HepG2 (cell line): Measurements from ENCODE around the gene CSNK2B. TPM values are rescaled to one million over a fixed set of nuclear protein-coding genes. Genes with fewer than 3 reads are reported as not detected.

Experiments used
- HNRNPLL ChIP-seq: fragments of 200-400 bp; formaldehyde crosslinking; IDR thresholded peaks from 2 replicates; pipeline ENCODE4 v1.6.1; 2017; ENCODE audit warnings: mild to moderate bottlenecking, low read depth, low read length; ENCODE audit not compliant: poor library complexity, severe bottlenecking
- IRX3 ChIP-seq: sonication (generic); formaldehyde crosslinking; IDR thresholded peaks from 2 replicates; pipeline ENCODE4 v1.8.1; 2023; ENCODE audit warnings: mild to moderate bottlenecking, low read depth, missing genetic modification reagents, borderline replicate concordance
- KDM1A ChIP-seq: IDR thresholded peaks from 2 replicates; pipeline ENCODE4 v1.6.1; 2016; ENCODE audit warnings: missing compliant biosample characterization
- KDM5B ChIP-seq: sonication (generic); formaldehyde crosslinking; IDR thresholded peaks from 2 replicates; pipeline ENCODE4 v1.4.0; 2020; ENCODE audit warnings: missing genetic modification reagents, mild to moderate bottlenecking, borderline replicate concordance
- NBN ChIP-seq: fragments of 450-650 bp; conservative IDR thresholded peaks from 2 replicates; pipeline ENCODE4 v1.6.1; 2017
- NR2F1 ChIP-seq, 2 experiments: fragments of 450-650 bp in 1 of 2; formaldehyde crosslinking in 1 of 2; IDR thresholded peaks; 2 replicates each; pipeline versions ENCODE4 v1.5.0 to v1.6.1; 2016 to 2020; ENCODE audit warnings: mild to moderate bottlenecking in 1 of 2, missing compliant biosample characterization in 1 of 2, missing genetic modification reagents in 1 of 2, moderate library complexity in 1 of 2
- PCBP1 ChIP-seq: fragments of 200-400 bp; formaldehyde crosslinking; IDR thresholded peaks from 2 replicates; pipeline ENCODE4 v1.6.1; 2017; ENCODE audit warnings: mild to moderate bottlenecking, low read depth, low read length, borderline replicate concordance
- PRPF4 ChIP-seq: fragments of 200-400 bp; formaldehyde crosslinking; IDR thresholded peaks from 2 replicates; pipeline ENCODE4 v1.6.1; 2016; ENCODE audit warnings: low read length, low read depth; ENCODE audit not compliant: poor library complexity, severe bottlenecking
- SKI ChIP-seq: fragments of 450-650 bp; IDR thresholded peaks from one replicate; pipeline ENCODE4 v1.6.1; 2018; ENCODE audit warnings: mild to moderate bottlenecking; ENCODE audit not compliant: partially characterized antibody
- SKIL ChIP-seq: sonication (generic); formaldehyde crosslinking; IDR thresholded peaks from 2 replicates; pipeline ENCODE4 v1.8.0; 2022; ENCODE audit warnings: missing genetic modification reagents, mild to moderate bottlenecking, moderate library complexity, borderline replicate concordance
- SRY ChIP-seq: sonication (generic); formaldehyde crosslinking; IDR thresholded peaks from 2 replicates; pipeline ENCODE4 v1.8.0; 2022; ENCODE audit warnings: mild to moderate bottlenecking, missing genetic modification reagents
- TP53 ChIP-seq: sonication (generic); formaldehyde crosslinking; conservative IDR thresholded peaks from 2 replicates; pipeline ENCODE4 v1.4.0; 2020; ENCODE audit warnings: missing genetic modification reagents
- ZNF704 ChIP-seq: sonication (generic); formaldehyde crosslinking; IDR thresholded peaks from 2 replicates; pipeline ENCODE4 v1.8.1; 2023; ENCODE audit warnings: mild to moderate bottlenecking, inconsistent platforms, moderate library complexity, missing genetic modification reagents, borderline replicate concordance
- ZNF879 ChIP-seq: sonication (generic); formaldehyde crosslinking; IDR thresholded peaks from 2 replicates; pipeline ENCODE4 v1.8.1; 2023; ENCODE audit warnings: missing genetic modification reagents
- polyA plus RNA-seq, 8 experiments: library from polyadenylated mRNA; depleted of rRNA in 3 of 8; stranded (reverse) in 7 of 8; unstranded in 1 of 8; fragments of >200 nt; fragmentation: Illumina TruSeq in 4 of 8; extraction: Trizol in 4 of 8; gene quantifications; 2 replicates each; pipeline versions ENCODE4 v1.2.1 to v1.2.3, GENCODE V29; 2011 to 2016; ENCODE audit warnings: low read depth in 4 of 8, missing spikeins in 1 of 8, mixed read lengths in 1 of 8; ENCODE audit not compliant: insufficient read depth in 1 of 8
- total RNA-seq, 5 experiments: library from RNA; depleted of rRNA; stranded (reverse); fragments of >200 nt; fragmentation: Illumina TruSeq; extraction: Trizol; gene quantifications; 2 replicates each; pipeline ENCODE4 v1.2.3, GENCODE V29; 2016; ENCODE audit warnings: low read depth in 1 of 5
- TF ChIP-seq, protein P1 (sequence below): sonication (generic); formaldehyde crosslinking; conservative IDR thresholded peaks from 2 replicates; pipeline ENCODE4 v1.4.0; 2020; ENCODE audit warnings: missing genetic modification reagents
- TF ChIP-seq, protein P2 (sequence below): sonication (generic); formaldehyde crosslinking; IDR thresholded peaks from 2 replicates; pipeline ENCODE4 v1.8.0; 2022; ENCODE audit warnings: missing genetic modification reagents, low read depth, mild to moderate bottlenecking, borderline replicate concordance
- TF ChIP-seq, protein P3 (sequence below): sonication (generic); formaldehyde crosslinking; conservative IDR thresholded peaks from 2 replicates; pipeline ENCODE4 v1.4.0; 2020; ENCODE audit warnings: mild to moderate bottlenecking, missing genetic modification reagents, moderate library complexity

The CSNK2B gene
- total and polyA plus RNA-seq, 2 of the 13 experiments (the other 11 are each of a cell fraction or from before 2014, with no cell fraction given) = 111 to 296 TPM

GRCh38 chr6:31660381-31661261 lies 5.3 kb upstream of the CSNK2B start, which contains the start of gene C6orf47 (continued):
- peak; percentile 31 for TF ChIP-seq SKI
- no peak for TF ChIP-seq NR2F1 (CRISPR knock-in tag; IDR thresholded peaks at IDR 0.05)
- no peak for TF ChIP-seq PRPF4
- TF ChIP-seq IRX3 (CRISPR knock-in tag) = no peak; the same call in 1 of the 2 replicates
- TF ChIP-seq, protein P1, sequence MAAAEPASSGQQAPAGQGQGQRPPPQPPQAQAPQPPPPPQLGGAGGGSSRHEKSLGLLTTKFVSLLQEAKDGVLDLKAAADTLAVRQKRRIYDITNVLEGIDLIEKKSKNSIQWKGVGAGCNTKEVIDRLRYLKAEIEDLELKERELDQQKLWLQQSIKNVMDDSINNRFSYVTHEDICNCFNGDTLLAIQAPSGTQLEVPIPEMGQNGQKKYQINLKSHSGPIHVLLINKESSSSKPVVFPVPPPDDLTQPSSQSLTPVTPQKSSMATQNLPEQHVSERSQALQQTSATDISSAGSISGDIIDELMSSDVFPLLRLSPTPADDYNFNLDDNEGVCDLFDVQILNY = 0 out of 2 replicates have a peak, but pooled peaks have one; percentile 53
- no peak for TF ChIP-seq PCBP1
- TF ChIP-seq SKIL (CRISPR knock-in tag) = no peak
- TF ChIP-seq ZNF704 = no peak
- TF ChIP-seq HNRNPLL = peak; percentile 88
- TF ChIP-seq KDM5B (CRISPR knock-in tag) = peak; percentile 91
- TF ChIP-seq, protein P2, sequence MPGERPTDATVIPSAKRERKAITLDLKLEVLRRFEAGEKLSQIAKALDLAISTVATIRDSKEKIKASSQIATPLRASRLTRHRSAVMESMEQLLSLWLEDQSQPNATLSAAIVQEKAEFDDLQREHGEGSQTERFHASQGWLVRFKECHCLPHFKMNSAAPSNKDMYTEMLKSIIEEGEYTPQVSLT (CRISPR knock-in tag) = peak; percentile 79; the same call in 1 of the 2 replicates
- TF ChIP-seq TP53 (CRISPR knock-in tag) = peak; percentile 63; the same call in 1 of the 2 replicates
- no peak for TF ChIP-seq ZNF879 (CRISPR knock-in tag)
- TF ChIP-seq KDM1A (CRISPR knock-in tag) = no peak
- peak; percentile 86; the same call in 1 of the 2 replicates for TF ChIP-seq SRY (CRISPR knock-in tag)
- TF ChIP-seq NBN = no peak
- TF ChIP-seq, protein P3, sequence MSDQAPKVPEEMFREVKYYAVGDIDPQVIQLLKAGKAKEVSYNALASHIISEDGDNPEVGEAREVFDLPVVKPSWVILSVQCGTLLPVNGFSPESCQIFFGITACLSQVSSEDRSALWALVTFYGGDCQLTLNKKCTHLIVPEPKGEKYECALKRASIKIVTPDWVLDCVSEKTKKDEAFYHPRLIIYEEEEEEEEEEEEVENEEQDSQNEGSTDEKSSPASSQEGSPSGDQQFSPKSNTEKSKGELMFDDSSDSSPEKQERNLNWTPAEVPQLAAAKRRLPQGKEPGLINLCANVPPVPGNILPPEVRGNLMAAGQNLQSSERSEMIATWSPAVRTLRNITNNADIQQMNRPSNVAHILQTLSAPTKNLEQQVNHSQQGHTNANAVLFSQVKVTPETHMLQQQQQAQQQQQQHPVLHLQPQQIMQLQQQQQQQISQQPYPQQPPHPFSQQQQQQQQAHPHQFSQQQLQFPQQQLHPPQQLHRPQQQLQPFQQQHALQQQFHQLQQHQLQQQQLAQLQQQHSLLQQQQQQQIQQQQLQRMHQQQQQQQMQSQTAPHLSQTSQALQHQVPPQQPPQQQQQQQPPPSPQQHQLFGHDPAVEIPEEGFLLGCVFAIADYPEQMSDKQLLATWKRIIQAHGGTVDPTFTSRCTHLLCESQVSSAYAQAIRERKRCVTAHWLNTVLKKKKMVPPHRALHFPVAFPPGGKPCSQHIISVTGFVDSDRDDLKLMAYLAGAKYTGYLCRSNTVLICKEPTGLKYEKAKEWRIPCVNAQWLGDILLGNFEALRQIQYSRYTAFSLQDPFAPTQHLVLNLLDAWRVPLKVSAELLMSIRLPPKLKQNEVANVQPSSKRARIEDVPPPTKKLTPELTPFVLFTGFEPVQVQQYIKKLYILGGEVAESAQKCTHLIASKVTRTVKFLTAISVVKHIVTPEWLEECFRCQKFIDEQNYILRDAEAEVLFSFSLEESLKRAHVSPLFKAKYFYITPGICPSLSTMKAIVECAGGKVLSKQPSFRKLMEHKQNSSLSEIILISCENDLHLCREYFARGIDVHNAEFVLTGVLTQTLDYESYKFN (CRISPR knock-in tag) = peak; percentile 57; the same call in 1 of the 2 replicates
